Natural killer cell (primary cell): Measurements from ENCODE around the gene CUL7. TPM values are rescaled to one million over a fixed set of nuclear protein-coding genes. Genes with fewer than 3 reads are reported as not detected.
A peak's percentile ranks its signal among the peaks of the same experiment; 100 is the strongest.

Source experiments
- ATAC-seq, 3 donors: fragments of 150-1000 bp in 2 of 3; fragments of 200-7000 bp in 1 of 3; cut with Tn5 transposase; 1 replicate in 1 of 3; 2 replicates in 2 of 3; pipeline ENCODE4 v1.10.0; 2021; ENCODE audit warnings: mild to moderate bottlenecking in 2 of 3, moderate library complexity in 2 of 3
- DNase-seq, 2 donors: peaks; one replicate each; pipeline versions ENCODE4 v3.0.0 to v3.0.0-alpha.2; 2013 to 2021; ENCODE audit warnings: mixed read lengths in 1 of 2
- H3K27ac ChIP-seq: one replicate; pipeline ENCODE4 v1.5.1; 2013; ENCODE audit warnings: mild to moderate bottlenecking, low read length
- H3K27me3 ChIP-seq: one replicate; pipeline ENCODE4 v1.6.1; 2013; ENCODE audit warnings: low read length; ENCODE audit not compliant: control insufficient read depth, insufficient read depth
- H3K36me3 ChIP-seq: one replicate; pipeline ENCODE4 v1.6.1; 2013; ENCODE audit warnings: low read length; ENCODE audit not compliant: control insufficient read depth, insufficient read depth
- H3K4me1 ChIP-seq: one replicate; pipeline ENCODE4 v1.6.1; 2013; ENCODE audit warnings: low read length; ENCODE audit not compliant: control insufficient read depth, insufficient read depth
- H3K4me3 ChIP-seq: one replicate; pipeline ENCODE4 v1.5.1; 2013; ENCODE audit warnings: low read length
- H3K9me3 ChIP-seq: one replicate; pipeline ENCODE4 v1.6.1; 2013; ENCODE audit warnings: low read length; ENCODE audit not compliant: control insufficient read depth, insufficient read depth
- H3K27ac Mint-ChIP-seq, 2 donors: one replicate each; pipeline ENCODE4 v1.8.0; 2022; ENCODE audit warnings: mild to moderate bottlenecking in 2 of 2, mixed read lengths in 2 of 2, moderate library complexity in 1 of 2
- H3K27me3 Mint-ChIP-seq, 2 donors: one replicate each; pipeline ENCODE4 v1.8.0; 2022; ENCODE audit warnings: low read depth in 2 of 2, mixed read lengths in 2 of 2
- H3K36me3 Mint-ChIP-seq: one replicate; pipeline ENCODE4 v1.8.0; 2022; ENCODE audit warnings: mixed read lengths
- H3K4me1 Mint-ChIP-seq, 2 donors: one replicate each; pipeline ENCODE4 v1.8.0; 2022; ENCODE audit warnings: mixed read lengths in 2 of 2
- H3K4me3 Mint-ChIP-seq: one replicate; pipeline ENCODE4 v1.8.0; 2022; ENCODE audit warnings: mild to moderate bottlenecking, moderate library complexity, mixed read lengths
- H3K9me3 Mint-ChIP-seq, 2 donors: one replicate each; pipeline ENCODE4 v1.8.0; 2022; ENCODE audit warnings: mixed read lengths in 2 of 2
- whole genome bisulfite sequencing: methylation state at CpG from one replicate; pipeline ENCODE4 v1.1.7; 2013; ENCODE audit warnings: missing lambda C conversion rate; ENCODE audit not compliant: insufficient coverage; 5-methylcytosine and 5-hydroxymethylcytosine counted together
- intact Hi-C: fragments of 100-400 bp; cut with micrococcal nuclease; formaldehyde crosslinking; loops from one replicate; pipeline ENCODE4 v1.14.2; 2022
- total RNA-seq, 4 donors: library from RNA; stranded (reverse); fragments of 120-200 nt in 1 of 4; gene quantifications; one replicate each; pipeline versions ENCODE4 v1.2.3 to v1.2.4, GENCODE V29; 2013 to 2022
- TF ChIP-seq, protein P1 (sequence below): fragments of 200-600 bp; IDR thresholded peaks from one replicate; pipeline ENCODE4 v1.8.0; 2022; ENCODE audit warnings: antibody characterized with exemption

CUL7 gene
- total RNA-seq, 3 donors from 2014 or later (not counting 1 experiment from before 2014, with no cell fraction given), result 9.6 to 10.1 (median 9.9) TPM

DNA sequence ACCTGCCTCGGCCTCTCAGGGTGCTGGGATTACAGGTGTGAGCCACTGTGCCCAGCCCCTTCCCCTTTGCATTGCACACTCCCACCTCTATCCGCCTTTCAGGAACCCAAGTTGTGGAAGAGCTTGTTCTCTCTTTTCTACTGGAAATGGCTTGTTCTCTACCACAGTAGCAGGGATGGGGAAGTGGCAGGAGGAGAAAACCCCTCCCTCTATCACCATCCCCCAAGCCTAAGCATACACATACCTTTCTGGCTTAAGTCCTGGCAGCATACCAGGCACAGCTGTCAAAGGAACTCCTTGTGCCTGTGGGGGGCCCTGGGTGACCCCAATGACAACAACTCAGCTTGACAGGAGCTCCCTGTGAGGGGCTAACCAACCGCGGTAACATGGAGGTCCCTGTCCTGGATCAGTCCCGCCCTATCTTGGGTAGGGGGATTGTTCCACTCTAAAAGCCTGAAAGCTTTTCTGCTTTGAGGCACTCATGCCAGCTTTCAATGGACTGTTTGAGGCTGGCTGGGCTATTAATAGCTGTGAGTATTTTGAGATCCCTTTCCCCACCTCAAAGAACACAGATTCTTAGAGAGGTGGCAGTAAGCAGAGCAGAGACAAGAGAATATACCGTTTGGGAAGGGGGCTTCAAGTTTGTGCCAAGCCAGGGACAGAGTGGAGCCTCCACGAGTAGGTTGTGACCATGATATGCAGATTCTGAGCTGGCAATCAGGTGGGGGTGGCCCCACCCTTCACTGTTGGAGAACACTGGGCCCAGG lies 37.3 kb downstream of the CUL7 start:
- WGBS, result 86% methylated on average over 6 of the region's 7 CpGs
- no peak for DNase-seq
- Mint-ChIP-seq H3K4me3 (peak overlapping the region; percentile 65), H3K9me3 (no peaks in the 10 kb centered on the region), H3K36me3 (peaks cover 7% of the 10 kb centered on the region), H3K4me1 (peaks cover 38 to 62% of the 10 kb centered on the region in 2 donors), H3K27ac (peak overlapping the region; percentile 38 to 40), H3K27me3 (no peaks in the 10 kb centered on the region)
- Histone ChIP-seq H3K9me3 (no peaks in the 10 kb centered on the region), H3K36me3 (peaks cover 25% of the 10 kb centered on the region), H3K27me3 (no peaks in the 10 kb centered on the region), H3K4me3 (no peak overlapping the region), H3K4me1 (peaks cover 50% of the 10 kb centered on the region), H3K27ac (no peak overlapping the region)
- no peak for ATAC-seq
- intact Hi-C loops, result no loop called here
- TF ChIP-seq, protein P1, sequence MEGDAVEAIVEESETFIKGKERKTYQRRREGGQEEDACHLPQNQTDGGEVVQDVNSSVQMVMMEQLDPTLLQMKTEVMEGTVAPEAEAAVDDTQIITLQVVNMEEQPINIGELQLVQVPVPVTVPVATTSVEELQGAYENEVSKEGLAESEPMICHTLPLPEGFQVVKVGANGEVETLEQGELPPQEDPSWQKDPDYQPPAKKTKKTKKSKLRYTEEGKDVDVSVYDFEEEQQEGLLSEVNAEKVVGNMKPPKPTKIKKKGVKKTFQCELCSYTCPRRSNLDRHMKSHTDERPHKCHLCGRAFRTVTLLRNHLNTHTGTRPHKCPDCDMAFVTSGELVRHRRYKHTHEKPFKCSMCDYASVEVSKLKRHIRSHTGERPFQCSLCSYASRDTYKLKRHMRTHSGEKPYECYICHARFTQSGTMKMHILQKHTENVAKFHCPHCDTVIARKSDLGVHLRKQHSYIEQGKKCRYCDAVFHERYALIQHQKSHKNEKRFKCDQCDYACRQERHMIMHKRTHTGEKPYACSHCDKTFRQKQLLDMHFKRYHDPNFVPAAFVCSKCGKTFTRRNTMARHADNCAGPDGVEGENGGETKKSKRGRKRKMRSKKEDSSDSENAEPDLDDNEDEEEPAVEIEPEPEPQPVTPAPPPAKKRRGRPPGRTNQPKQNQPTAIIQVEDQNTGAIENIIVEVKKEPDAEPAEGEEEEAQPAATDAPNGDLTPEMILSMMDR, result no peak

DNA sequence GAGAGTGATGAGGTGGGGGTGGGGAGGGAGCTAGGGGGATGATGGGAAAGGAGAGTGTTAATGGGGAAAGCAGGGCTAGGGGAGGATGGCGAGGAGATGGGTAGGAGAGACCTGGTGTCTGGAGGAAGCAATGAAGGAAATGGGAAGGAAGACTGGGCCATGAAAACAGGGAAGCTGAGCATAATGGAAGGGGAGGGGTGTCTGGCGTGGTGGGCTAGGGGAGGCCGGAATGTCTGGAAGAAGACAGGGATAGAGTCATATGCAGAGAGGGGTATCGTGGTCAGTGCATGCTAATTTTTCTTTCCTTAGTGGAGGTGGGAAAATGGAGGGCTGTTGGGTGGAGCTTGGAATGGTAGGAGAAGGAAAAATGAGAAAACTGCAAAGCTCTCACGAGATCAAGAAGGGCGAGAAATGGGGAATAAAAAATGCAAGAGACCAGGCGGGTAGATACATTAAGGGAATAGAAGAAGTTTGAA lies 39.2 kb downstream of the CUL7 start:
- no peaks in the 10 kb centered on the region for H3K9me3 ChIP-seq
- H3K36me3 ChIP-seq, result peaks cover 41% of the 10 kb centered on the region
- ATAC-seq, result no peak
- Mint-ChIP-seq H3K4me3 (peak overlapping the region; percentile 97), H3K4me1 (peaks cover 38 to 63% of the 10 kb centered on the region in 2 donors), H3K36me3 (peaks cover 7% of the 10 kb centered on the region), H3K9me3 (no peaks in the 10 kb centered on the region), H3K27me3 (no peaks in the 10 kb centered on the region), H3K27ac (peak overlapping the region; percentile 87 to 93)
- no peak for DNase-seq
- H3K27me3 ChIP-seq, result no peaks in the 10 kb centered on the region
- H3K27ac ChIP-seq, result peak overlapping the region; percentile 56
- TF ChIP-seq, protein P1, result no peak
- H3K4me1 ChIP-seq, result peaks cover 40% of the 10 kb centered on the region
- H3K4me3 ChIP-seq, result peak overlapping the region; percentile 78
- 1% methylated on average over 7 of the region's 7 CpGs for WGBS
- intact Hi-C loops, result loop anchor here (1.0 kb wide), 3 partner anchors 30 to 85 kb away; partner anchors contain the start of genes CNPY3, KLC4, MRPL2 and PPP2R5D

DNA sequence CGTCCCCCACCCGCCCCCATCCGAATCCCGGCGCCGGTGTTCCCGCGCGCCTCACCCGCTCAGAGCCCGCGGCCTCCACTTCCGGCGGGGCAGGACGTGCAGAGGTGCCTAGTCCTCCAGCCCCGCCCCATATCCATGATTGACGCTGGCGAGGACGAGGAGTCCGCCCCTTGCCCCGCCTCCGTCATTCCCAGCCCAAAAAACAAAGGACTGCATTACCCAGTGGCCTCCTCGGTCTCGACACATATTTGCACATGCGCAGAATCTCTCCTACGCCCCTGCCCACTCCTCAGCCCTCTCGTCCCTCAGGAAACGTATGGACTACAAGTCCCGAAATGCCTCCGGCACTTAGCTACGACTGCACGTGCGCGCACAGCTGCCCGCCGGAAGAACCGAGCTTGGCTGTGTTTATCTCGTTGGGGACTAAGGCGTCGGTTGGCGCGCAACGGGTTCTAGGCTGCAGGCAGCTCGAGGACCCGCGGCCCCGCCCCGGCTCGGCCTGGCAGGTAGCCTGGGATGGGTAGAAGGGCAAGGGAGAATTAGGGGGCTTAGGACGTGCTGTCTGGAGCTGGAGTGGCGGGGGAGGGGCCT lies 39.7 kb downstream of the CUL7 start, which contains the start of the genes KLHDC3 and MEA1:
KLHDC3 (plus strand) TSS at position 407 of the 591 bp plus-strand sequence. CDS start 2,944 bp downstream, outside the sequence.
MEA1 (minus strand) TSS at position 104 of the 591 bp plus-strand sequence. CDS start 133 bp downstream, outside the sequence.
- H3K9me3 Mint-ChIP-seq, result no peaks in the 10 kb centered on the region
- TF ChIP-seq, protein P1, result no peak
- H3K27me3 Mint-ChIP-seq, result no peaks in the 10 kb centered on the region
- Histone ChIP-seq H3K9me3 (no peaks in the 10 kb centered on the region), H3K4me1 (peaks cover 40% of the 10 kb centered on the region), H3K27ac (peak within 1 kb of the TSS; percentile 56), H3K4me3 (peak within 1 kb of the TSS; percentile 78), H3K36me3 (peaks cover 44% of the 10 kb centered on the region), H3K27me3 (no peaks in the 10 kb centered on the region)
- ATAC-seq (peak; percentile 90 to 97 (median 90)), DNase-seq (peak; percentile 86 to 99)
- peaks cover 38 to 59% of the 10 kb centered on the region in 2 donors for H3K4me1 Mint-ChIP-seq
- peak within 1 kb of the TSS; percentile 87 to 93 for H3K27ac Mint-ChIP-seq
- intact Hi-C loops, result loop anchor here (1.0 kb wide), 3 partner anchors 30 to 85 kb away; partner anchors contain the start of genes CNPY3, KLC4, MRPL2 and PPP2R5D
- WGBS, result under 1% methylated on average over 51 of the region's 51 CpGs
- H3K4me3 Mint-ChIP-seq, result peak within 1 kb of the TSS; percentile 97
- peaks cover 3% of the 10 kb centered on the region for H3K36me3 Mint-ChIP-seq
